Measurements from ENCODE around the gene FNTB.
"Not testable (repeated sequence)": the region's sequence is repeated elsewhere in the genome, so short reads cannot be mapped to it uniquely, and the experiment has no call there.

The FNTB gene

GRCh38 chr14:65057695-65058094, 71.0 kb downstream of the FNTB start:
- DNase-seq: no peak

- DNase-seq: no peak
These were observed 75.7 kb downstream of the FNTB start for GRCh38 chr14:65062096-65063075.

- DNase-seq: no peak
These were observed 79.0 kb downstream of the FNTB start for GRCh38 chr14:65065719-65066118.

- DNase-seq: no peak
These were observed 83.2 kb downstream of the FNTB start for GRCh38 chr14:65069874-65070413.

- DNase-seq: no peak
These were observed 83.8 kb downstream of the FNTB start for GRCh38 chr14:65070471-65070976.

GRCh38 chr14:65071544-65071943, 84.8 kb downstream of the FNTB start:
- no peak for DNase-seq

- DNase-seq: no peak
These were observed 85.6 kb downstream of the FNTB start for GRCh38 chr14:65072256-65072655.

- DNase-seq: no peak
These were observed 86.2 kb downstream of the FNTB start for GRCh38 chr14:65072937-65073336.

GRCh38 chr14:65073605-65074201, 87.0 kb downstream of the FNTB start:
- no peak for DNase-seq

GRCh38 chr14:65074449-65075150, 87.9 kb downstream of the FNTB start:
- DNase-seq: no peak

GRCh38 chr14:65075628-65076325, 89.1 kb downstream of the FNTB start:
- no peak for DNase-seq

- DNase-seq: no peak
These were observed 90.6 kb downstream of the FNTB start for GRCh38 chr14:65077318-65077717.

- DNase-seq: no peak
These were observed 92.5 kb downstream of the FNTB start for GRCh38 chr14:65079201-65079600.

- no peak for DNase-seq
These were observed 93.1 kb downstream of the FNTB start for GRCh38 chr14:65079768-65080167.

GRCh38 chr14:65080960-65081747, 94.5 kb downstream of the FNTB start:
- no peak for DNase-seq

- DNase-seq: no peak
These were observed 96.2 kb downstream of the FNTB start for GRCh38 chr14:65082930-65083329.

GRCh38 chr14:65084554-65085505, 98.1 kb downstream of the FNTB start:
- DNase-seq: no peak

- DNase-seq: not testable (repeated sequence)
These were observed 100.0 kb downstream of the FNTB start for GRCh38 chr14:65086686-65087085.

GRCh38 chr14:65087835-65088234, 101.1 kb downstream of the FNTB start:
- not testable (repeated sequence) for DNase-seq

- DNase-seq: no peak
These were observed 105.7 kb downstream of the FNTB start for GRCh38 chr14:65092349-65092748.

Measured in activated naive CD4-positive, alpha-beta T cell treated with anti-CD3 and anti-CD28 coated beads, Interleukin-2, amount 50 U/mL, for 16 hours (primary cell).